Measurements from ENCODE around the gene PKD2L1. TPM values are rescaled to one million over a fixed set of nuclear protein-coding genes. Genes with fewer than 3 reads are reported as not detected.
"Not testable (repeated sequence)": the region's sequence is repeated elsewhere in the genome, so short reads cannot be mapped to it uniquely, and the experiment has no call there.

The PKD2L1 gene
- total RNA-seq, result not detected

DNA sequence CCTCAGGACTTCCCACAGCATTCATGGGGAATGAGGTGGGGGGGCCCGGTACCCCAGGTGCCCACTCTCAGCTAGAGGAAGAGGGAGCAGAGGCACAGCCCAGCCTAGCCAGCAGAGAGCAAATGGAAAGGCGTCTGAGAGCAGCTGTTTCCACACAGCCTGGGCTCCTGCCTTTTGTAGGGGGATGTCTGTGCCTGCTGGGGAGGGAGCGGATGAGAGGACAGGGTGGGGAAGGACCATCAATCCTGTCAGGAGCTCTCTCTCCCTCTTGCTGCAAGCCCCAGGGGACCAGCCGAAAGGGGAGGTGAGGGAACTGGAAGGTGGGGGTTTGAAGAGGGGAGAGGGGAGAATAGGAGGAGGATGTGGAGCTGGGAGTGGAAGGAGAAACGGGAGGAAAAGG is at the start of gene PKD2L1:
Gene PKD2L1 (minus strand): TSS at position 150 of the 400 bp plus-strand sequence. CDS start 125 bp downstream, at position 25.
- 50 to 57% methylated on average over 4 to 5 of the region's 5 CpGs for WGBS, 2 donors
- intact Hi-C loops (cut with DNase I), result loop anchor here (10.0 kb wide), 1 partner anchor 185 kb away; the partner anchor contains the start of gene SEC31B
- no peak for TF ChIP-seq CTCF (IDR thresholded peaks at IDR 0.05)
- no peak for TF ChIP-seq POLR2A (IDR thresholded peaks at IDR 0.05)

GRCh38 chr10:100377830-100378229 is 47.8 kb upstream of the PKD2L1 start:
- Histone ChIP-seq H3K4me3 (no peak overlapping the region), H3K4me1 (peaks cover 21% of the 10 kb centered on the region), H3K9me3 (no peaks in the 10 kb centered on the region), H3K27me3 (no peaks in the 10 kb centered on the region), H3K36me3 (replicated peaks in 1 of 2; ENCODE audit: insufficient read depth in 1 of 2, low read depth in 2 of 2) (no peaks in the 10 kb centered on the region), H3K27ac (no peak overlapping the region)
- no peak for DNase-seq
- no peak for TF ChIP-seq CTCF (IDR thresholded peaks at IDR 0.05)
- no peak for ATAC-seq
- WGBS, 2 donors, result 90 to 91% methylated on average over 5 of the region's 5 CpGs
- intact Hi-C loops (cut with DNase I), result no loop called here

More for the DNA sequence above, at the start of gene PKD2L1:
- H3K27me3 ChIP-seq, result no peaks in the 10 kb centered on the region
- DNase-seq (no peak), ATAC-seq (no peak)
- H3K36me3 ChIP-seq (replicated peaks in 1 of 2; ENCODE audit: insufficient read depth in 1 of 2, low read depth in 2 of 2), result no peaks in the 10 kb centered on the region
- no peak within 1 kb of the TSS for H3K4me3 ChIP-seq
- H3K4me1 ChIP-seq, result no peaks in the 10 kb centered on the region
- no peaks in the 10 kb centered on the region for H3K9me3 ChIP-seq
- no peak within 1 kb of the TSS for H3K27ac ChIP-seq

DNA sequence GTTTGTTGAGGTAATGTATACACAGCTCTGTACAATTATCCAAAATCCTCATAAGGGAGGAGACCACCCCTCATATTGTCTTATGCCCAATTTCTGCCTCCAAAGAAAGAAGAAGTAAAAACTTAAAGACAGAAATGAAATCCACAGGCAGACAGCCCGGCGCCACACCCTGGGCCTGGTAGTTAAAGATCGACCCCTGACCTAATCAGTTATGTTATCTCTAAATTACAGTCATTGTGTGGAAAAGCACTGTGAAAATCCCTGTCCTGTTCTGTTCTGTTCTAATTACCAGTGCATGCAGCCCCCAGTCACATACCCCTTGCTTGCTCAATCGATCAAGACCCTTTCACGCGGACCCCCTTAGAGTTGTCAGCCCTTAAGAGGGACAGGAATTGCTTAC is 46.6 kb upstream of the PKD2L1 start:
- H3K9me3 ChIP-seq; H3K27ac ChIP-seq; H3K27me3 ChIP-seq; intact Hi-C loops (cut with DNase I); H3K36me3 ChIP-seq (replicated peaks in 1 of 2; ENCODE audit: insufficient read depth in 1 of 2, low read depth in 2 of 2); DNase-seq; H3K4me3 ChIP-seq; ATAC-seq: not testable (repeated sequence)
- 70 to 84% methylated on average over 6 of the region's 6 CpGs for WGBS, 2 donors
- H3K4me1 ChIP-seq, result peaks cover 30% of the 10 kb centered on the region

- WGBS, 2 donors, result 56 to 60% methylated on average over 7 of the region's 7 CpGs
- H3K36me3 ChIP-seq (replicated peaks in 1 of 2; ENCODE audit: insufficient read depth in 1 of 2, low read depth in 2 of 2); ATAC-seq; intact Hi-C loops (cut with DNase I); H3K9me3 ChIP-seq; H3K27me3 ChIP-seq; DNase-seq: not testable (repeated sequence)
- Histone ChIP-seq H3K4me3 (peak overlapping the region in 1 of 2 donors; percentile 34), H3K27ac (peak overlapping the region; percentile 95 to 98 (median 96)), H3K4me1 (peaks cover 48% of the 10 kb centered on the region)
Observed at GRCh38 chr10:100374677-100375353, 44.8 kb upstream of the PKD2L1 start.

GRCh38 chr10:100374200-100374655 is 44.2 kb upstream of the PKD2L1 start:
- intact Hi-C loops (cut with DNase I), result no loop called here
- Histone ChIP-seq H3K9me3 (no peaks in the 10 kb centered on the region), H3K4me1 (peaks cover 49% of the 10 kb centered on the region), H3K27ac (peak overlapping the region; percentile 95 to 98 (median 96)), H3K36me3 (replicated peaks in 1 of 2; ENCODE audit: insufficient read depth in 1 of 2, low read depth in 2 of 2) (no peaks in the 10 kb centered on the region), H3K27me3 (no peaks in the 10 kb centered on the region), H3K4me3 (peak overlapping the region; percentile 20 to 34)
- ATAC-seq, result no peak
- 6 to 11% methylated on average over 3 of the region's 3 CpGs for WGBS, 2 donors
- DNase-seq, result no peak
- no peak for TF ChIP-seq POLR2A (IDR thresholded peaks at IDR 0.05)
- no peak for TF ChIP-seq CTCF (IDR thresholded peaks at IDR 0.05)
